Progenitor cell of endocrine pancreas (in vitro differentiated cells): ENCODE measurements around the gene ZBTB34. TPM values are rescaled to one million over a fixed set of nuclear protein-coding genes. Genes with fewer than 3 reads are reported as not detected.

ENCODE experiments used
- DNase-seq: peaks from one replicate; pipeline ENCODE4 v3.0.0; 2021; ENCODE audit warnings: low spot score; ENCODE audit not compliant: unreplicated experiment
- H3K27ac Mint-ChIP-seq: 2 replicates; pipeline ENCODE4 v1.8.0; 2021; ENCODE audit warnings: mild to moderate bottlenecking, moderate library complexity, mixed read lengths
- H3K27me3 Mint-ChIP-seq: 2 replicates; pipeline ENCODE4 v1.8.0; 2021; ENCODE audit warnings: mixed read lengths
- H3K36me3 Mint-ChIP-seq: 2 replicates; pipeline ENCODE4 v1.8.0; 2022; ENCODE audit warnings: mixed read lengths; ENCODE audit not compliant: insufficient read depth
- H3K4me1 Mint-ChIP-seq: 2 replicates; pipeline ENCODE4 v1.8.0; 2021; ENCODE audit warnings: low read depth, mixed read lengths
- H3K4me3 Mint-ChIP-seq: 2 replicates; pipeline ENCODE4 v1.8.0; 2021; ENCODE audit warnings: low read depth, mild to moderate bottlenecking, moderate library complexity, mixed read lengths
- H3K9me3 Mint-ChIP-seq: 2 replicates; pipeline ENCODE4 v1.8.0; 2021; ENCODE audit warnings: low read depth, mixed read lengths
- CTCF ChIP-seq: fragments of 200-600 bp; sonication (generic); IDR thresholded peaks from one replicate; pipeline ENCODE4 v1.5.0; 2021; ENCODE audit warnings: antibody characterized with exemption, mild to moderate bottlenecking; ENCODE audit not compliant: unreplicated experiment
- total RNA-seq: library from RNA; stranded (reverse); gene quantifications from 2 replicates; pipeline ENCODE4 v1.2.1, GENCODE V29; 2021

ZBTB34 gene
- total RNA-seq, 1 donor from 2014 or later = 21.5 TPM

GRCh38 chr9:126830827-126831226 lies 29.6 kb upstream of the ZBTB34 start:
- H3K27me3 Mint-ChIP-seq = no peaks in the 10 kb centered on the region
- H3K9me3 Mint-ChIP-seq = no peaks in the 10 kb centered on the region
- H3K4me1 Mint-ChIP-seq = peaks cover 7% of the 10 kb centered on the region
- TF ChIP-seq CTCF = no peak
- DNase-seq = no peak
- no peak overlapping the region for H3K4me3 Mint-ChIP-seq
- H3K27ac Mint-ChIP-seq = no peak overlapping the region
- peaks cover 17% of the 10 kb centered on the region for H3K36me3 Mint-ChIP-seq

- no peaks in the 10 kb centered on the region for H3K9me3 Mint-ChIP-seq
- H3K27me3 Mint-ChIP-seq = no peaks in the 10 kb centered on the region
- no peak for TF ChIP-seq CTCF
- no peak overlapping the region for H3K4me3 Mint-ChIP-seq
- DNase-seq = no peak
- H3K4me1 Mint-ChIP-seq = peaks cover 4% of the 10 kb centered on the region
- no peak overlapping the region for H3K27ac Mint-ChIP-seq
- peaks cover 17% of the 10 kb centered on the region for H3K36me3 Mint-ChIP-seq
These were observed 28.0 kb upstream of the ZBTB34 start for GRCh38 chr9:126832440-126832839.

- H3K36me3 Mint-ChIP-seq = peaks cover 17% of the 10 kb centered on the region
- peaks cover 4% of the 10 kb centered on the region for H3K4me1 Mint-ChIP-seq
- no peak overlapping the region for H3K4me3 Mint-ChIP-seq
- TF ChIP-seq CTCF = no peak
- no peak for DNase-seq
- no peak overlapping the region for H3K27ac Mint-ChIP-seq
- no peaks in the 10 kb centered on the region for H3K27me3 Mint-ChIP-seq
- H3K9me3 Mint-ChIP-seq = no peaks in the 10 kb centered on the region
These were observed 27.4 kb upstream of the ZBTB34 start for GRCh38 chr9:126833020-126833419.

- H3K9me3 Mint-ChIP-seq = no peaks in the 10 kb centered on the region
- H3K4me3 Mint-ChIP-seq = no peak overlapping the region
- H3K36me3 Mint-ChIP-seq = peaks cover 17% of the 10 kb centered on the region
- DNase-seq = no peak
- H3K4me1 Mint-ChIP-seq = peaks cover 2% of the 10 kb centered on the region
- H3K27ac Mint-ChIP-seq = no peak overlapping the region
- no peak for TF ChIP-seq CTCF
- no peaks in the 10 kb centered on the region for H3K27me3 Mint-ChIP-seq
These were observed 26.6 kb upstream of the ZBTB34 start for GRCh38 chr9:126833710-126834345.

- peaks cover 4% of the 10 kb centered on the region for H3K4me1 Mint-ChIP-seq
- H3K36me3 Mint-ChIP-seq = peaks cover 20% of the 10 kb centered on the region
- no peak for DNase-seq
- TF ChIP-seq CTCF = no peak
- no peak overlapping the region for H3K4me3 Mint-ChIP-seq
- no peak overlapping the region for H3K27ac Mint-ChIP-seq
- H3K9me3 Mint-ChIP-seq = no peaks in the 10 kb centered on the region
- H3K27me3 Mint-ChIP-seq = no peaks in the 10 kb centered on the region
These were observed 25.8 kb upstream of the ZBTB34 start for GRCh38 chr9:126834672-126835071.
